SU-DHL-6 (cell line): ENCODE data around the gene VWA8.

ENCODE experiments used
- H2AFZ ChIP-seq: fragments of 200-600 bp; sonication (generic); 2 replicates; pipeline ENCODE4 v1.6.1; 2014; ENCODE audit warnings: low read depth, mild to moderate bottlenecking, moderate library complexity, mixed read lengths, antibody characterized with exemption, low read length; ENCODE audit not compliant: severe bottlenecking
- H3F3A ChIP-seq: fragments of 200-600 bp; shearing (Covaris generic); 2 replicates; pipeline ENCODE4 v1.6.0; 2016; ENCODE audit warnings: antibody characterized with exemption, mild to moderate bottlenecking; ENCODE audit not compliant: insufficient read depth
- H3K27ac ChIP-seq: fragments of 200-600 bp; sonication (generic); 2 replicates; pipeline ENCODE4 v1.5.1; 2016; ENCODE audit warnings: low read depth, mild to moderate bottlenecking, low read length, moderate library complexity, mixed read lengths
- H3K27me3 ChIP-seq: fragments of 200-600 bp; sonication (generic), shearing (Covaris generic); 2 replicates; pipeline ENCODE4 v1.6.0; 2014; ENCODE audit warnings: mild to moderate bottlenecking, low read length
- H3K36me3 ChIP-seq: fragments of 200-600 bp; sonication (generic); 2 replicates; pipeline ENCODE4 v1.6.1; 2014; ENCODE audit warnings: mild to moderate bottlenecking, low read length, mixed read lengths
- H3K4me2 ChIP-seq: fragments of 300-600, 200-600 bp; shearing (Covaris generic), sonication (generic); 2 replicates; pipeline ENCODE4 v1.6.0; 2014; ENCODE audit warnings: low read length, low read depth, mild to moderate bottlenecking; ENCODE audit not compliant: poor library complexity, severe bottlenecking
- H3K4me3 ChIP-seq: fragments of 200-600 bp; sonication (generic); 2 replicates; pipeline ENCODE4 v1.5.1; 2014; ENCODE audit warnings: antibody characterized with exemption, low read length, mild to moderate bottlenecking, mixed read lengths; ENCODE audit not compliant: insufficient read depth, poor library complexity, severe bottlenecking
- H3K79me2 ChIP-seq: fragments of 200-600 bp; sonication (generic); 2 replicates; pipeline ENCODE4 v1.6.1; 2014; ENCODE audit warnings: mild to moderate bottlenecking, low read length, moderate library complexity; ENCODE audit not compliant: insufficient read depth
- H3K9ac ChIP-seq: fragments of 200-600 bp; sonication (generic); 2 replicates; pipeline ENCODE4 v1.7.0; 2014; ENCODE audit warnings: mild to moderate bottlenecking, low read length
- H3K9me2 ChIP-seq: fragments of 200-600 bp; sonication (generic); replicated peaks from 2 replicates; pipeline ENCODE4 v1.6.1; 2014; ENCODE audit warnings: low read length; ENCODE audit not compliant: insufficient read depth
- H3K9me3 ChIP-seq: fragments of 200-600 bp; sonication (generic); 2 replicates; pipeline ENCODE4 v1.6.1; 2014; ENCODE audit warnings: low read length, mixed read lengths; ENCODE audit not compliant: insufficient read depth
- H4K20me1 ChIP-seq: fragments of 200-600 bp; sonication (generic); 2 replicates; pipeline ENCODE4 v1.6.1; 2014; ENCODE audit warnings: low read depth, mild to moderate bottlenecking, antibody characterized with exemption, low read length, moderate library complexity, mixed read lengths
- EZH2phosphoT487 ChIP-seq: fragments of 200-600 bp; sonication (generic), shearing (Covaris generic); conservative IDR thresholded peaks from 2 replicates; pipeline ENCODE4 v1.6.1; 2018; ENCODE audit warnings: mild to moderate bottlenecking, antibody characterized with exemption, low read length, moderate library complexity, mixed read lengths
- TF ChIP-seq, protein P1 (sequence below): fragments of 200-600 bp; sonication (generic); IDR thresholded peaks from one replicate; pipeline ENCODE4 v1.5.1; 2017; ENCODE audit warnings: antibody characterized with exemption, mild to moderate bottlenecking, low read length, moderate library complexity; ENCODE audit not compliant: insufficient read depth, poor library complexity, severe bottlenecking

VWA8 gene

DNA sequence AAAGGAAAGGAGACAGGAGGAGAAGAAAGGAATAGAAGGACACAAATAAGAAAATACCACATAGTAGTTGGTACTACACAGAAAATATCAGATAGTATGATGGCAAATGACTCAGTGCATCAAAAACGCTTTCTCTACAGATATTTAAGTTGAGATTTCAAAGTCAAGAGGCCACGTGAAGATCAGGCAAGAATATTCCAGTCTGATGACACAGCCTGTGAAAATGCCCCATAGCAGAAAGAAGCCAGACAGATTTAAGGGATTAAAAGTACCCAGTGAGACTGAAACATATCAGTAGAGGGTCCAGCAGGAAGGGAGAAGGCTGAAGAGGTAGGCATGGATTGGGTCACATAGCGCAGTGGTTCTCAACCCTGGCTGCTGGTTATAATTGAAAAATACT lies 113.7 kb downstream of the VWA8 start:
- Histone ChIP-seq H3F3A (no peaks in the 10 kb centered on the region), H2AFZ (no peak overlapping the region), H3K36me3 (no peaks in the 10 kb centered on the region), H3K9ac (no peak overlapping the region), H4K20me1 (no peaks in the 10 kb centered on the region), H3K27ac (no peak overlapping the region), H3K79me2 (no peaks in the 10 kb centered on the region), H3K4me2 (no peak overlapping the region), H3K9me2 (no peaks in the 10 kb centered on the region), H3K27me3 (no peaks in the 10 kb centered on the region), H3K4me3 (no peak overlapping the region), H3K9me3 (no peaks in the 10 kb centered on the region)
- TF ChIP-seq, protein P1, sequence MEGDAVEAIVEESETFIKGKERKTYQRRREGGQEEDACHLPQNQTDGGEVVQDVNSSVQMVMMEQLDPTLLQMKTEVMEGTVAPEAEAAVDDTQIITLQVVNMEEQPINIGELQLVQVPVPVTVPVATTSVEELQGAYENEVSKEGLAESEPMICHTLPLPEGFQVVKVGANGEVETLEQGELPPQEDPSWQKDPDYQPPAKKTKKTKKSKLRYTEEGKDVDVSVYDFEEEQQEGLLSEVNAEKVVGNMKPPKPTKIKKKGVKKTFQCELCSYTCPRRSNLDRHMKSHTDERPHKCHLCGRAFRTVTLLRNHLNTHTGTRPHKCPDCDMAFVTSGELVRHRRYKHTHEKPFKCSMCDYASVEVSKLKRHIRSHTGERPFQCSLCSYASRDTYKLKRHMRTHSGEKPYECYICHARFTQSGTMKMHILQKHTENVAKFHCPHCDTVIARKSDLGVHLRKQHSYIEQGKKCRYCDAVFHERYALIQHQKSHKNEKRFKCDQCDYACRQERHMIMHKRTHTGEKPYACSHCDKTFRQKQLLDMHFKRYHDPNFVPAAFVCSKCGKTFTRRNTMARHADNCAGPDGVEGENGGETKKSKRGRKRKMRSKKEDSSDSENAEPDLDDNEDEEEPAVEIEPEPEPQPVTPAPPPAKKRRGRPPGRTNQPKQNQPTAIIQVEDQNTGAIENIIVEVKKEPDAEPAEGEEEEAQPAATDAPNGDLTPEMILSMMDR = no peak
- no peak for TF ChIP-seq EZH2phosphoT487

DNA sequence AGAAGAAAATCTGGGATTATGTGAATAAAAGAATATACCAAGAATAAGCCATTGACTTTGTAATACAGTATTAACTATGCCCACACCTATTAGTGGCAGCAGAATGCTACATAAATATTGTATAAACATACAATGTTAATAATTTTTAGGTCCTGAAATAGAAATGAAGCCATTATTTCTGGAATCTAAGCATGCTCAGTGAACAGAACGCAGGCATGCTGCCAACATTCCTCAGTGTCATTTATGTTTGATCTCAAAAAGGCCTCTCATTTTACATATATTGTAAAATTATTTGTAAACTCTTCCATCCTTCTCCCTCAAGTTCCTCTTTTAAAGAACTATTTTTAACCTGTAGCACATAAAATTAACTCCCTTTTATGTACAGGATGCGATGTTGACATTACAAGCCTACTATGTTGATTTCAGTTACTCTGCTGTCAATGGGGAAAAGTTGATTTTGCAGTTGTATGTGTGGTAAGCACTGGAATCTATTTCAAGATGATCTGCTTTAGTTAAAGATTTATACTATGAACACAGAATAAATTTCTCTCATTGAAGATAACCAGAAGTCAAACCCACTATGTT lies 118.8 kb downstream of the VWA8 start:
- no peaks in the 10 kb centered on the region for H3K9me3 ChIP-seq
- H3K4me2 ChIP-seq = no peak overlapping the region
- H3K9me2 ChIP-seq = no peaks in the 10 kb centered on the region
- H3K9ac ChIP-seq = no peak overlapping the region
- H3K27me3 ChIP-seq = no peaks in the 10 kb centered on the region
- H2AFZ ChIP-seq = no peak overlapping the region
- 0 out of 2 replicates have a peak, but pooled peaks cover 5% of the 10 kb centered on the region for H3F3A ChIP-seq
- H3K27ac ChIP-seq = no peak overlapping the region
- no peak for TF ChIP-seq EZH2phosphoT487
- TF ChIP-seq, protein P1 = no peak
- no peak overlapping the region for H3K4me3 ChIP-seq
- no peaks in the 10 kb centered on the region for H3K79me2 ChIP-seq
- H3K36me3 ChIP-seq = no peaks in the 10 kb centered on the region
- no peaks in the 10 kb centered on the region for H4K20me1 ChIP-seq

DNA sequence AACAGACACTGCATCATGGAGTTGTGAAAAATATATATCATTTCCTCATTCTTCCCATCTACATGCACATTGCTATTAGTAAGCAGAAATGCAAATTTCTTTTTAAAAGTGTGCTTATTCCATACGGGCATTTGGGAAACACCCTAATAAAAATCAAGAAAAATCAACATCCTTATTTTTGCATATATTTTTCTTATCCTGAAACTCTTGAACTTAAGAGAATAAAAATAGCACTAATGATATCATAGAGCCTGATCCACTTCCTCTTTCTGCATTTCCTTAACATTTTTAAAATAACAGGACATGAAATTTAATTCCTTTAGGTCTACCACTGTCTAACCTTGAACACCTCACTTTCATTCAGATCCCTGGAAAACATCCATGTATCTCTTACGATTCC lies 123.3 kb downstream of the VWA8 start:
- no peak overlapping the region for H2AFZ ChIP-seq
- no peak overlapping the region for H3K4me2 ChIP-seq
- H3K4me3 ChIP-seq = no peak overlapping the region
- H3K36me3 ChIP-seq = no peaks in the 10 kb centered on the region
- H3K27ac ChIP-seq = no peak overlapping the region
- H3K9me2 ChIP-seq = no peaks in the 10 kb centered on the region
- H4K20me1 ChIP-seq = no peaks in the 10 kb centered on the region
- H3K9ac ChIP-seq = no peak overlapping the region
- TF ChIP-seq EZH2phosphoT487 = no peak
- TF ChIP-seq, protein P1 = no peak
- no peaks in the 10 kb centered on the region for H3K27me3 ChIP-seq
- no peaks in the 10 kb centered on the region for H3K79me2 ChIP-seq
- no peaks in the 10 kb centered on the region for H3K9me3 ChIP-seq
- H3F3A ChIP-seq = 0 out of 2 replicates have a peak, but pooled peaks cover 5% of the 10 kb centered on the region
